ENCODE data around the gene ZNF514.
A peak's percentile ranks its signal among the peaks of the same experiment; 100 is the strongest.

ZNF514 gene

GRCh38 chr2:95158891-95159619, 593 bp downstream of the ZNF514 start:
- H3K27ac ChIP-seq, result peak overlapping the region; percentile 70 to 84 (median 79)

GRCh38 chr2:95158441-95158840, 1.2 kb downstream of the ZNF514 start:
- H3K4me1 ChIP-seq, result peaks cover 13 to 21% (median 16%) of the 10 kb centered on the region in 10 experiments
- H3K4me3 ChIP-seq, result peak overlapping the region; percentile 61 to 83 (median 76)
- H3K27me3 ChIP-seq, result no peaks in the 10 kb centered on the region
- H3K9me3 ChIP-seq (replicated peaks in 1 of 11), result peaks cover 35 to 54% (median 49%) of the 10 kb centered on the region in 11 experiments
- peaks cover 36 to 48% (median 40%) of the 10 kb centered on the region in 11 experiments for H3K36me3 ChIP-seq
- no peak for TF ChIP-seq Cebpa-rat (IDR thresholded peaks at IDR 0.05)
- peak overlapping the region; percentile 70 to 84 (median 79); a peak in 21 of 22 replicates for H3K27ac ChIP-seq
- no peaks in the 10 kb centered on the region for H4K20me1 ChIP-seq
- H3K4me2 ChIP-seq, result peak overlapping the region; percentile 93 to 100 (median 98)
- peak overlapping the region; percentile 76 to 90 (median 84) for H3K9ac ChIP-seq

More at GRCh38 chr2:95158891-95159619, 593 bp downstream of the ZNF514 start:
- Histone ChIP-seq H3K4me2 (peak overlapping the region; percentile 93 to 100 (median 98)), H4K20me1 (no peaks in the 10 kb centered on the region), H3K4me3 (peak overlapping the region; percentile 61 to 83 (median 76)), H3K9ac (peak overlapping the region; percentile 76 to 90 (median 84)), H3K4me1 (peaks cover 17 to 28% (median 21%) of the 10 kb centered on the region in 10 experiments), H3K36me3 (peaks cover 30 to 42% (median 33%) of the 10 kb centered on the region in 11 experiments), H3K27me3 (no peaks in the 10 kb centered on the region), H3K9me3 (replicated peaks in 1 of 11) (peaks cover 29 to 48% (median 43%) of the 10 kb centered on the region in 11 experiments)
- no peak for TF ChIP-seq Cebpa-rat (IDR thresholded peaks at IDR 0.05)

GRCh38 chr2:95149397-95149984, 10.2 kb downstream of the ZNF514 start:
- TF ChIP-seq Cebpa-rat (IDR thresholded peaks at IDR 0.05), result no peak
- Histone ChIP-seq H4K20me1 (no peaks in the 10 kb centered on the region), H3K9me3 (replicated peaks in 1 of 11) (peaks cover 100% of the 10 kb centered on the region in 11 experiments), H3K4me2 (no peak overlapping the region), H3K27ac (no peak overlapping the region), H3K4me3 (peak overlapping the region in 8 of 10 experiments; percentile 4 to 32 (median 22); a peak in 9 of 20 replicates), H3K27me3 (0 out of 22 replicates have a peak, but pooled peaks cover 0 to 3% (median 0%) of the 10 kb centered on the region in 11 experiments), H3K4me1 (no peaks in the 10 kb centered on the region), H3K36me3 (peaks cover 97 to 100% (median 99%) of the 10 kb centered on the region in 11 experiments), H3K9ac (no peak overlapping the region)

- TF ChIP-seq Cebpa-rat (IDR thresholded peaks at IDR 0.05), result no peak
Measured at GRCh38 chr2:95143838-95144237, 15.8 kb downstream of the ZNF514 start.

GRCh38 chr2:95138702-95139101, 20.9 kb downstream of the ZNF514 start:
- TF ChIP-seq Cebpa-rat (IDR thresholded peaks at IDR 0.05), result no peak
- no peaks in the 10 kb centered on the region for H3K27me3 ChIP-seq
- H4K20me1 ChIP-seq, result no peaks in the 10 kb centered on the region
- H3K4me1 ChIP-seq, result no peaks in the 10 kb centered on the region
- H3K4me3 ChIP-seq, result peak overlapping the region in 1 of 10 experiments; percentile 12; a peak in 1 of 20 replicates
- peaks cover 28 to 62% (median 40%) of the 10 kb centered on the region in 11 experiments; a peak in 21 of 22 replicates for H3K36me3 ChIP-seq
- H3K4me2 ChIP-seq, result no peak overlapping the region
- H3K27ac ChIP-seq, result no peak overlapping the region
- no peak overlapping the region for H3K9ac ChIP-seq
- H3K9me3 ChIP-seq (replicated peaks in 1 of 11), result peaks cover 78 to 100% (median 95%) of the 10 kb centered on the region in 11 experiments

More at GRCh38 chr2:95143838-95144237, 15.8 kb downstream of the ZNF514 start:
- Histone ChIP-seq H4K20me1 (no peaks in the 10 kb centered on the region), H3K36me3 (peaks cover 62 to 89% (median 79%) of the 10 kb centered on the region in 11 experiments), H3K27me3 (no peaks in the 10 kb centered on the region), H3K9me3 (replicated peaks in 1 of 11) (peaks cover 99 to 100% (median 100%) of the 10 kb centered on the region in 11 experiments), H3K27ac (no peak overlapping the region), H3K4me1 (no peaks in the 10 kb centered on the region), H3K4me2 (no peak overlapping the region), H3K4me3 (no peak overlapping the region; a peak in 1 of 20 replicates), H3K9ac (no peak overlapping the region)

- no peak for TF ChIP-seq Cebpa-rat (IDR thresholded peaks at IDR 0.05)
- Histone ChIP-seq H3K27me3 (no peaks in the 10 kb centered on the region), H3K27ac (peak overlapping the region in 10 of 11 experiments; percentile 93 to 99 (median 97); a peak in 17 of 22 replicates), H3K4me1 (peaks cover 19 to 36% (median 27%) of the 10 kb centered on the region in 10 experiments), H3K9ac (peak overlapping the region; percentile 93 to 99 (median 96)), H3K4me3 (peak overlapping the region; percentile 73 to 96 (median 92)), H3K9me3 (replicated peaks in 1 of 11) (no peaks in the 10 kb centered on the region), H3K36me3 (peaks cover 9 to 24% (median 21%) of the 10 kb centered on the region in 11 experiments; a peak in 18 of 22 replicates), H3K4me2 (peak overlapping the region; percentile 54 to 90 (median 83)), H4K20me1 (peaks cover 16 to 37% (median 32%) of the 10 kb centered on the region in 11 experiments)
Measured at GRCh38 chr2:95122197-95122551, 37.5 kb downstream of the ZNF514 start.

GRCh38 chr2:95121407-95122196, 38.0 kb downstream of the ZNF514 start, which contains the start of gene MRPS5:
Gene MRPS5 (minus strand): TSS chr2:95121808. CDS start chr2:95121791, 17 bp downstream.
- Histone ChIP-seq H3K4me2 (peak within 1 kb of the TSS; percentile 54 to 93 (median 84)), H3K27ac (peak within 1 kb of the TSS; percentile 93 to 99 (median 96)), H4K20me1 (peaks cover 16 to 42% (median 35%) of the 10 kb centered on the region in 11 experiments)

GRCh38 chr2:95121093-95121406, 38.6 kb downstream of the ZNF514 start:
- H3K9ac ChIP-seq, result peak overlapping the region; percentile 93 to 99 (median 96)
- H3K27ac ChIP-seq, result peak overlapping the region; percentile 93 to 99 (median 96)
- H4K20me1 ChIP-seq, result peaks cover 16 to 48% (median 35%) of the 10 kb centered on the region in 11 experiments
- peaks cover 12 to 36% (median 30%) of the 10 kb centered on the region in 11 experiments; a peak in 19 of 22 replicates for H3K36me3 ChIP-seq
- peak overlapping the region; percentile 54 to 93 (median 83) for H3K4me2 ChIP-seq
- no peaks in the 10 kb centered on the region for H3K9me3 ChIP-seq (replicated peaks in 1 of 11)
- no peak for TF ChIP-seq Cebpa-rat (IDR thresholded peaks at IDR 0.05)
- peak overlapping the region; percentile 73 to 96 (median 92) for H3K4me3 ChIP-seq
- H3K4me1 ChIP-seq, result peaks cover 19 to 36% (median 27%) of the 10 kb centered on the region in 10 experiments
- H3K27me3 ChIP-seq, result no peaks in the 10 kb centered on the region

More at GRCh38 chr2:95121407-95122196, 38.0 kb downstream of the ZNF514 start, which contains the start of gene MRPS5:
- no peaks in the 10 kb centered on the region for H3K9me3 ChIP-seq (replicated peaks in 1 of 11)
- H3K27me3 ChIP-seq, result no peaks in the 10 kb centered on the region
- peak within 1 kb of the TSS; percentile 73 to 96 (median 92) for H3K4me3 ChIP-seq
- peaks cover 12 to 30% (median 27%) of the 10 kb centered on the region in 11 experiments; a peak in 19 of 22 replicates for H3K36me3 ChIP-seq
- peaks cover 19 to 36% (median 27%) of the 10 kb centered on the region in 10 experiments for H3K4me1 ChIP-seq
- TF ChIP-seq Cebpa-rat (IDR thresholded peaks at IDR 0.05), result no peak
- peak within 1 kb of the TSS; percentile 93 to 99 (median 96) for H3K9ac ChIP-seq
